Body of pancreas (tissue), 4 donors: ENCODE measurements around the gene PLXDC2. TPM values are rescaled to one million over a fixed set of nuclear protein-coding genes. Genes with fewer than 3 reads are reported as not detected.

Experiments used
- ATAC-seq: fragments of 150-250 bp; one replicate; pipeline ENCODE4 v1.9.1; 2016
- DNase-seq, 4 donors: peaks; one replicate each; pipeline ENCODE4 v3.0.0-alpha.2; 2019
- H3K27ac ChIP-seq, 4 donors: fragments of 200-600 bp; sonication (generic); 1 replicate in 3 of 4; 2 replicates in 1 of 4; pipeline versions ENCODE4 v1.5.1 to v1.6.1; 2016 to 2019; ENCODE audit warnings: mild to moderate bottlenecking in 1 of 4, mixed read lengths in 1 of 4, moderate library complexity in 1 of 4
- H3K27me3 ChIP-seq, 2 donors: fragments of 200-600 bp; sonication (generic); one replicate each; pipeline ENCODE4 v1.6.0; 2016; ENCODE audit warnings: mild to moderate bottlenecking in 1 of 2
- H3K36me3 ChIP-seq, 2 donors: fragments of 200-600 bp; sonication (generic); replicated peaks in 1 of 2; 2 replicates each; pipeline ENCODE4 v1.5.1; 2016; ENCODE audit warnings: low read depth in 2 of 2; ENCODE audit not compliant: insufficient read depth in 1 of 2
- H3K4me1 ChIP-seq: fragments of 200-600 bp; sonication (generic); one replicate; pipeline ENCODE4 v1.6.0; 2016
- H3K4me3 ChIP-seq, 2 donors: fragments of 200-600 bp; sonication (generic); 1 replicate in 1 of 2; 2 replicates in 1 of 2; pipeline ENCODE4 v1.5.1; 2016 to 2019
- H3K9me3 ChIP-seq, 3 donors: fragments of 200-600 bp; sonication (generic); 1 replicate in 2 of 3; 2 replicates in 1 of 3; pipeline ENCODE4 v1.5.1; 2016
- CTCF ChIP-seq, 7 experiments: fragments of 450-650 bp in 4 of 7; fragments of 200-600 bp in 3 of 7; sonication (generic) in 3 of 7; IDR thresholded peaks; one replicate each; pipeline ENCODE4 v1.5.1; 2016 to 2019; ENCODE audit warnings: antibody characterized with exemption in 7 of 7
- POLR2A ChIP-seq, 3 donors: fragments of 450-650 bp; IDR thresholded peaks; one replicate each; pipeline ENCODE4 v1.6.1; 2016; ENCODE audit warnings: antibody characterized with exemption in 3 of 3, mild to moderate bottlenecking in 2 of 3
- WGBS, 2 donors: methylation state at CpG; one replicate each; pipeline ENCODE4 v1.1.5; 2017; 5-methylcytosine and 5-hydroxymethylcytosine counted together
- intact Hi-C: fragments of 100-400 bp; cut with DNase I; formaldehyde crosslinking; loops from one replicate; pipeline ENCODE4 v1.15.1; 2023
- total RNA-seq, 2 donors: library from RNA; depleted of rRNA; stranded (reverse); fragments of >200 nt; gene quantifications; one replicate each; pipeline ENCODE4 v1.1.0, GENCODE V29; 2016

PLXDC2 gene
- total RNA-seq, 2 donors from 2014 or later = 8.2 to 13.5 TPM

DNA sequence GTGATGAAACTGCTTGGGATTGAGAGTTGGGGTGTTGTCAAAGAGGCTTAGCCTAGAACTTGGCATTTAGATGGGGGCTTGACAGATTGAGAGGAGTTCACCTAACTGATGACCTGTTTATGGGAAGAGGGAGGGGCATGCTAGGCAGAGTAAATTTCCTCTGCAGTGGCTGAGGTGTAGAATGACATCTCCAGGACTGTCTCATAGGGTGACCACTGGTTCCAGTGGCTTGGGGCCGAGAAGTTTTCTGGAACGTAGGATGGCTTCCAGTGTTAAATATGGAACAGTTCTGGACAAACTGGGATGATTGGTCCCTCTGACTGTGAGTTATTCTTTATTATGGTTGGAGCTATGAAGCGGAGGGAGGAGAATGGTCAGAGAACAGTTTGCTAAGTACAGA is 186.4 kb downstream of the PLXDC2 start:
- Histone ChIP-seq H3K4me3 (no peak overlapping the region), H3K9me3 (no peaks in the 10 kb centered on the region), H3K27me3 (no peaks in the 10 kb centered on the region), H3K4me1 (no peaks in the 10 kb centered on the region), H3K36me3 (no peaks in the 10 kb centered on the region), H3K27ac (no peak overlapping the region)
- 79 to 82% methylated on average over 3 of the region's 3 CpGs for WGBS, 2 donors
- TF ChIP-seq CTCF (IDR thresholded peaks at IDR 0.05) (no peak), POLR2A (IDR thresholded peaks at IDR 0.05) (no peak)
- DNase-seq (no peak), ATAC-seq (no peak)
- intact Hi-C loops = no loop called here

DNA sequence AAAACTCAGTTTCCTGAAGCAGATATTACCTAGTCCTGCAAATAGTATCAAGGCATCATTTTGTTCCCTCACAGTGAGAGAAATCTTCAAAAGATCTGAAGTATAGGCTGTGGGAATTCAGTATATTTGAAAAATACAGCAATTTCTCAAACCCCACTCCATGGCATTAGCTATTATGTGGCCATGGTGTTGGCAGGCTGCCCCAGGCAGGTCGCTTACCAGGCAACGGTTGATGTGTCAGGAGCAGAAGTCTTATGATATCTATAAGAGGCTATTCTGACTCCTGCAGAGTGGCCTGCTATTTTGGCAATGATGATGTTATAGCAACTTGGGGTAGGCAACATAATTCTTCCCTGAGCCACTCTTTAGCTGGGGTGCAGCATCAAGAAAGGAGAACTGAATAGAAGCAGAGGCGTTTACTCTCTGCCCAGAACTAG is 187.9 kb downstream of the PLXDC2 start:
- Histone ChIP-seq H3K36me3 (no peaks in the 10 kb centered on the region), H3K9me3 (no peaks in the 10 kb centered on the region), H3K4me1 (no peaks in the 10 kb centered on the region), H3K27ac (peak overlapping the region in 2 of 4 donors; percentile 25 to 74), H3K27me3 (no peaks in the 10 kb centered on the region), H3K4me3 (no peak overlapping the region)
- 43 to 75% methylated on average over 3 of the region's 3 CpGs for WGBS, 2 donors
- peak in 3 of 4 donors; percentile 25 to 53 (median 29) for DNase-seq
- intact Hi-C loops = no loop called here
- ATAC-seq = no peak
- TF ChIP-seq POLR2A (IDR thresholded peaks at IDR 0.05) (no peak), CTCF (IDR thresholded peaks at IDR 0.05) (no peak)

DNA sequence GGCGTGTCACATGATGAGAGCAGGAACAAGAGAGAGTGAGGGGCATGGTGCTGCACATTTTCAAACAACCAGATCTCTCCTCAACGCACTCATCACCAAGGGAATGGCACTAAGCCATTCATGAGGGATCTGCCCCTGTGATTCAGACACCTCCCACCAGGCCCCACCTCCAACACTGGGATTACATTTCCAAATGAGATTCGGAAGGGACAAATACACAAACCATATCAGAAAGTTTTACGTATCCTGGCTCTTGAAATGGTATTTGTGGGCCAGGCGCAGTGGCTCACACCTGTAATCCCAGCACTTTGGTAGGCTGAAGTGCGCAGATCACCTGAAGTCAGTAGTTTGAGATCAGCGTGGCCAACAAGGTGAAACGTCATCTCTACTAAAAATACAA is 189.4 kb downstream of the PLXDC2 start:
- TF ChIP-seq CTCF (IDR thresholded peaks at IDR 0.05) = no peak
- TF ChIP-seq POLR2A (IDR thresholded peaks at IDR 0.05) = no peak
- DNase-seq (no peak), ATAC-seq (no peak)
- Histone ChIP-seq H3K4me3 (no peak overlapping the region), H3K27ac (peak overlapping the region in 1 of 4 donors; percentile 74), H3K9me3 (no peaks in the 10 kb centered on the region), H3K27me3 (no peaks in the 10 kb centered on the region), H3K4me1 (no peaks in the 10 kb centered on the region), H3K36me3 (no peaks in the 10 kb centered on the region)
- intact Hi-C loops = no loop called here
- 77 to 81% methylated on average over 8 of the region's 8 CpGs for WGBS, 2 donors

- no peak overlapping the region for H3K27ac ChIP-seq
- TF ChIP-seq CTCF (IDR thresholded peaks at IDR 0.05) (no peak), POLR2A (IDR thresholded peaks at IDR 0.05) (no peak)
- intact Hi-C loops = no loop called here
- no peak for ATAC-seq
- H3K27me3 ChIP-seq = no peaks in the 10 kb centered on the region
- no peaks in the 10 kb centered on the region for H3K36me3 ChIP-seq
- WGBS, 2 donors = 27 to 36% methylated on average over 4 of the region's 4 CpGs
- no peak overlapping the region for H3K4me3 ChIP-seq
- H3K4me1 ChIP-seq = no peaks in the 10 kb centered on the region
- no peak for DNase-seq
- no peaks in the 10 kb centered on the region for H3K9me3 ChIP-seq
Observed at GRCh38 chr10:20006169-20006870, 190.1 kb downstream of the PLXDC2 start.

DNA sequence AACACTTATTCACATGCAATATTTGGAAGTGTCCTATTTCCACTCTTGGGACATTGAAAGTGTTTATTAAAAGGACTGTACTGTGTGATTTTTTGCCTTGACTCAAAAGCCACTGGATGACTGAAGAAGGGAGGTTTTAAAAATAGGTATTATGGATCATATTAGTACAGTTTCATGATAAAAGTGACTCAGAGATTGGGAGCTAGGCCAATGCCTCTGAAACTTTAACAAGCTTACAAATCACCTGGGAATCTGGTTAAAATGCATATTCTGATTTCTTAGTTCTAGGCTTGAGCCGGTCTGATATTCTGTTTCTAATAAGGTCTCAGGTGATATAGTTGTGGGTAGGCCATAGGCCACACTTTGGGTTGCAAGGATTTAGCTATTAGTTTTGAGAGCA is 191.2 kb downstream of the PLXDC2 start:
- no peak overlapping the region for H3K27ac ChIP-seq
- TF ChIP-seq CTCF (IDR thresholded peaks at IDR 0.05) (no peak), POLR2A (IDR thresholded peaks at IDR 0.05) (no peak)
- WGBS, 2 donors = 82 to 84% methylated on average over 1 of the region's 1 CpG
- no peak for ATAC-seq
- H3K4me3 ChIP-seq = no peak overlapping the region
- H3K4me1 ChIP-seq = no peaks in the 10 kb centered on the region
- no peaks in the 10 kb centered on the region for H3K27me3 ChIP-seq
- no peaks in the 10 kb centered on the region for H3K36me3 ChIP-seq
- intact Hi-C loops = no loop called here
- H3K9me3 ChIP-seq = no peaks in the 10 kb centered on the region
- DNase-seq = no peak
